MV-4-11 (cell line): ENCODE measurements around the gene CADM2.

Experiments used
- DNase-seq: peaks from one replicate; lab custom pipeline; 2025; lab: John Stamatoyannopoulos, UW

The CADM2 gene

DNA sequence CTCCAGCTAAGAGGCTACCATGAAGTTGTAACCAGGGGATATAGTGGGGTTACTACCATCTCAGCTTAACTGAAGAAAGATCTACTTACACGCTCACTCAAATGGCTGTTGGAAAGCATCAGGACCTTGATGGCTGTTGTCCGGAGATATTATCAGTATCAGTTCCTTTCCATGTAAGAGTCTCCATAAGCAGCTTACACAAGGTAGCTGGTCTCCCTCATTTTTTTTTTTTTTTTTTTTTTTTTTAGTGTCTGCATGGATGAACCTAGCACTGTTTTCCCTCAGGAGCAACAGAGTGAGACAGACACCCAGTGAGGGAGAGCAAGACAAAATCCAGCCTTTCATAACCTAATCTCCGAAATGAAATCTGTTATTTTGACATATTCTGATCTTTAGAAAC lies 230.9 kb downstream of the CADM2 start:
- DNase-seq, result no peak

DNA sequence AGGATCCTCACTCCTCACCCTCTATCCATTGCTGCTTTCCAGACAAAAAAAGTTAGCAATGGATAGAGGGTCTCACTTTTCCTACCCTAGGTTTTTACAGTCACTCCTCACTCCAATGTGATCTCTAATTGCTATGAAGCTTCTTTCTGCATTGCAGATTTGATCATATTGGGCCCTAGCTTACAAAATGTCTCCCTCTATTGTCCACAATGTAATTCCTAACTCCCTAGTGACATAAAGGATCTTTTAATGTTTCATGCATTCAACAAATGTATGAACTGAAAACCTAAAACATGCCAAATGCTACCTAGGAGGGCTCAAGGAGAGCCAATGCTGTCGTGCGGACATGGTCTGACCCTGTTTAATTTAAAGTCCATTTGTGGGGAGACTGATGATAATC lies 234.8 kb downstream of the CADM2 start:
- no peak for DNase-seq

DNA sequence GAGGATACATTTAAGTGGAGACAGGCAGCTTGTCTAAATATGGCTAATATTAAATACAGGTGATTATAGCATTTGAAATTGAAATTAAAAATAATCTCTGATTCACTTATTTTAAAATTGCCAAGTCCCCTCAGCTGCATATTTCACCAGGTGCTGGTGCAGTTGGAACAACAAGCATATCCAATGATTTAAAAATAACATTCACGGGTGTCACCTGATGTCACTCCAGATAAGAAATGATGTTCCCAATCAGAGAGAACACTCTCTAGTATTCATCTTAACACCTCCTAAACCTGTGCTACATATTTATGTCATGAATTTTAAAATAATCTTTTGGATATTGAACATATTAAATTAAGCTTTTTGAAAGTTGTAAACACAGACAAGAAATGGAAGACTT lies 249.9 kb downstream of the CADM2 start:
- DNase-seq, result no peak

DNA sequence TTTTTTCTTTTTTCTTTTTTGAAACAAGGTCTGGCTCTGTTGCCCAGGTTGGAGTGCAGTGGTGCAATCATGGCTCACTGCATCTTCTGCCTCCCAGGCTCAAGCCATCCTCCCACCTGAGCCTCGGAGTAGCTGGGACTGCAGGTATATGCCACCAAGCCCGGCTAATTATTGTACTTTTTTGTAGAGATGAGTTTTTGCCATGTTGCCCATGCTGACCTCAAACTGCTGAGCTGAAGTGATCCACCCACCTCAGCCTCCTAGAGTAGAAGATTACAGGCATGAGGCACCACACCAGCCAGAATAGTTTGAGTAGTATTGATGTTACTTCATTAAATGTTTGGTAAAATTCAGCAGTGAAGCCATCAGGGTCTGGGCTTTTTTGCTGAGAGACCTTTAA lies 251.8 kb downstream of the CADM2 start:
- DNase-seq, result no peak

DNA sequence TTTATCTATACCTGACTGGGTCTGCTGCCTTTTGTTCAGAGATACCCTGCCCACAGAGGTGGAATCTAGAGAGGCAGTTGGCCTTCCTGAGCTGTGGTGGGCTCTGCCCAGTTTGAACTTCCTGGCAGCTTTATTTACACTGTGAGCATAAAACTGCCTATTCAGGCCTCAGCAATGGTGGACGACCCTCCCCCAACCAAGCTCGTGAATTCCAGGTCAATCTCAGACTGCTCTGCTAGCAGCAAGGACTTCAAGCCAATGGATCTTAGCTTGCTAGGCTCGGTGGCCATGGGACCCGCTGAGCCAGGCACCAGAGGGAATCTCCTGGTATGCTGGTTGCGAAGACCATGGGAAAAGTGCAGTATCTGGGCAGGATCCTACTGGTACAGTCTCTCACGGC lies 270.2 kb downstream of the CADM2 start:
- DNase-seq, result no peak

DNA sequence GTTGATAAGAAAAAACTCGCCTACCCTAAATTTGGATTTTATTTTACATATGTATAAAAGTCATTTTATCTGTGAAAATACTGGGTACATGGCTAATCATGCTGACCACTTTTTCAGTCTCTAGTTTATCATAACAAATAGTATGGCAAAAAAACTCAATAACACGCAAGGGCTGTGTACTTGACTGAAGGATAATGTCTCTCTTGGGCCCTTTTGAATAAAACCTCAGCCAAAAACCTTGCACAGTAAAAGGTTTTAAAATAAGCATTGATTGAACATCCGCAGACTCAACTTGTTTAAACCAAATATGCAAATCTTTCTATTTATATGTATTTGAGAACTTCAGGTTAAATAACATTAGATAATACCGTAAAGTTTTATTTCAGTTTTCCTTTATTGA lies 285.3 kb downstream of the CADM2 start:
- DNase-seq, result no peak

DNA sequence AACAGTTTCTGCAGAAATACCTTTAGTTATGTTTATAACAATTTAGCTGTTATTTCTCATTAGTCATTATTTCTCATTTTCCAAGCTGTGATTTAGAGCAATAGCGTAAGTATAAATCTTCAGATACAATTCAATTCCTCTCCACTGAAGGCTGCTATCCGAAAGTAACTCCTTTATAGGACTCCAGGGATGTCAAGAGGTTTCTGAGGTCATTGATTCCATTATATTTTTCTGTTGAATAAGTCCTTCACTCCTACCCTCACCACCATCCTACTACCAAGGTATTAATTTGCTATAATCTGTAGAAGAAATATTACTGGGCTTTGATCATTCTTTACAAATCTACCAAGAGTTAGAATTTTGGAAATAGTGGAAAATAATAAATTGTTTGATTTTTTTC lies 285.7 kb downstream of the CADM2 start:
- DNase-seq, result no peak

DNA sequence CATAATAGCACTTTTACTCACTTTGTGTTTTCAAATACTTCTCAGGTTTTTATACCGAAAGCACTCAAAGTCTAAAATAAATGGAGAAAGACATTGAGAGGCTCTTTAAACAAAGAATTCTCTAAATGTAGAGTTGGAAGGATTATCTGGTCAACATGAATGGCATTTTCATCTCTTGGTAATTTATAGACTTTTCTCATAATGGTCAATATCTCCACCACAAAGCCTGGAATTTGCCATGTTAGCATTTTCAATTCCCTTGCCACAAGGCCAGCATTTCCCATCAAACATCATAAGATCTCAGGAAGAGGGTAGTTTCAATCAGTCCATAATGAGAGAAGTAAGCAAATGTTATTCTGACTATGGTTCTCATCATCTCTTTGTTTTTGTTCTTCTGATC lies 293.0 kb downstream of the CADM2 start:
- no peak for DNase-seq

DNA sequence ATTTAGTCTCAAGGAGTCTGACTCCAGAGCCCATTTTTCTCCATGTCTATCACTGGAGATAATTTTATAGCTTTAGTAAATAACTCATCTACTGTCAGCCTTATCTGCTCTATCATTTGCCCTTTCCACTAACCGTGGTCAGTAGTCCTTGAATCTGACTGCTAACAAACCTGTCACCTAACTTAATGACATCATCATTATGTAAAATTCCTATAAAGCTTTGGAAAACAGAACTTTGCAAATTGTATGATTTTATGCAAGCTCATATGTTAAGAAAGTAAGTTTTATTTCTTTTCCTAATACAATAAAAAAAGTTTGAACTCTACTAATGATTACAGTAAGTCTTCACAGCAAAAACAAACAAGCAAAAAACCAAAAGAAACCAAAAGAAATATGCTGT lies 293.9 kb downstream of the CADM2 start:
- DNase-seq, result no peak

DNA sequence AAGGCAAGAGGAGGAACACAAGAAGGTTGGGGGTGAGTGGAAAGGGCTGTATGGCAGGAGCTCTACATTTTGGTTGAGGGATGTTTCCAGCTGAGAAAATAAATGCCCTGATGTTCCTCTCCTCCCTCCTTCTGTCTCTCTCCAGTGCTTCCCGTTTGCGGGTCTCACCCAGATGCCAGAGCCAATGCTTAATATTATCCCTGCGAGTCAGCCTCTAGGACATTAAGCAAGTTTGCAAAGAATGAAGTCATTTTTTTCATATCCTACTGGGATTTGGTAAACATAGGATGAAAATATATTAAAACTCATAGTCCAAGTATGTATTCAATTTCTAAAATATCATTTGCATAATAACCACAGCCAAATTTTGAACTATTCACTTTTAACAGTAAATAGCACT lies 295.9 kb downstream of the CADM2 start:
- no peak for DNase-seq

DNA sequence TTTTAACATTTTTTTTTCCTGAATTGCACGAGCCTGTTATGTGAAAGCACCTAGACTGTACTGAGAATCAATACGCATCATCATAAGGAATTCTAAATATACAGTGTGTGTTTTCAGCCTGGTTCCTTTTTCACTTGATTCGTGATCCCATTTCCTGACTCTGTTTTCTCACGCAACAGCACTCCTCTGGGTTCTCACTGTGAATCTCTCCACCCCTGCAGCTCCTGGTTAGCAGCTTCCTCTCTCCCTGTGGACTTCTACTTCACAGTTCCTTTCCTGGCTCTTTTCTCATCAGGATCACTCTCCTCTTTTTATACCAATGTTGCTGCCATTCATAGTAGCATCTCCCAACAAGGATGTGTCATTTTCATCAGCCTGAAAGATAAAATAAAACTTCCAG lies 297.2 kb downstream of the CADM2 start:
- DNase-seq, result no peak

DNA sequence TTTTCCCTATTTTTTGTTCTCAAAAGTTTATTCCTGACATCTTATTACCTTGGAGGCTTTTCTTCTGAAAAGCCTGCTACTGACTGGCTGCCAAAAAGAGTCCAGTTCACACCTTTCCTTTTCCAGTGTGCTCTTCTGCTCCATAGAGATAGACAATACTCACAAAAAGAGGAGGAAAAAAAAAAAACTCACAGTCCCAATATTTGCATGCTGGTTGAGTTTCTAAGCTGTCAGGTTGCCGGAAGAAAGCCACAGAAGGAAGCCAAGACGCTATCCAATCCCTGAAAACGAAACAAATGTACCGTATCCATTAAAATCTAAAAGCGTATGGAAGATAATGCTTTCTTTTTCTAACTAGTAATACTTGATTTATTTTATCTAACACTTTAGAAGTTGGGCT lies 299.5 kb downstream of the CADM2 start:
- DNase-seq, result no peak

DNA sequence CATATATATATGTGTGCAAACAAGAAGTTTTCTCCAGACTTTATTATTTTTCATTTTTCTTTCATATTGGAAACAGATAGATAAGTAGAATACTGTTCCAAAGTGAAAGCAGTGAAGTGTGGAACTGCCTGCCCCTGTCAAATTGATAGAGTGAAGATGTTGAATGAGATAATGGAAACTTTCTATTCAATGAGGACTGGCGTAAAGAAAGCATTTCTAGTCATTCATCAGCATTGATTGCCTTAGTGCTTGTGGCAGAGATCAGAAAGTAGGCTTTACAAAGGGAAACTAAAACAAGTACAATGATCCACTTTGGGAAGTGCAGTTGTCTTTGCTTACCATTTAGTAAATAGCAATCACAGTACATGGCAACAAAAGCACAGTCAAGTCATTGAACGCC lies 300.0 kb downstream of the CADM2 start:
- DNase-seq, result no peak

DNA sequence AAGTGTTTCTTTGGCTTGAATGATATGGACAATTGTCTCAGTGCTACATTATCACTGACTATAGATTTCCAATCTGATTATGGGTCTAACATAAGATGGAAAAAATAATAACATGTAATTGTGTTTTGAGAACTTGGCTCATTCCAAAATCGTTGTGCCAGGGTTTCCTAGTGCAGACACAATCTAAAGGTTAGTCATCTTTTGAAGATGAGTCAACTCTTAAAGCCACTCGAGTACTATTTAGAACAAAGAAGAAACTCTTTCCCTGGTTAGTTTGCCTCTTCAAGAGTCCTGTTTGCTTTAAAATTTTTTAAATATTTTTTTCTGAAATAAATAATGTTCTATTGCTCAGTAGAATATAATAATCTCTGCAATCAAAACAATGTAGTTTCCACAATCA lies 301.0 kb downstream of the CADM2 start:
- no peak for DNase-seq

DNA sequence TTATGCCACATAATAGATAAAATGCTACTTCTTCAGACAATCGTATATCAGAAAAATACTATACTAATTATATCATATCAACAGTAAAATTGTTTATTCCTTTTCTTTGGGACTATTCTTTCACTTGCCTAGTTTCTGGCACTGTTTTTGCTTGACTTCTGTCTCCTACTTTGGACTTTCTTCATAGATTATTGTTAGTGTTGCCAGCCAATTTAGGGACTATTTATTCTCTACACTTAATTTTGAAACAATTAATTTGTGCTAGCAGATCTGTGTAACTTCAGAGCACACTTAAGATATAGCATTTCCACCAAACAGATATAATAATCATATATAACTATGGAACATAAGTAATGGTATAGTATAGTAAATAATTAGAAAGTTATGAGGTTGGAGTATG lies 305.6 kb downstream of the CADM2 start:
- no peak for DNase-seq

DNA sequence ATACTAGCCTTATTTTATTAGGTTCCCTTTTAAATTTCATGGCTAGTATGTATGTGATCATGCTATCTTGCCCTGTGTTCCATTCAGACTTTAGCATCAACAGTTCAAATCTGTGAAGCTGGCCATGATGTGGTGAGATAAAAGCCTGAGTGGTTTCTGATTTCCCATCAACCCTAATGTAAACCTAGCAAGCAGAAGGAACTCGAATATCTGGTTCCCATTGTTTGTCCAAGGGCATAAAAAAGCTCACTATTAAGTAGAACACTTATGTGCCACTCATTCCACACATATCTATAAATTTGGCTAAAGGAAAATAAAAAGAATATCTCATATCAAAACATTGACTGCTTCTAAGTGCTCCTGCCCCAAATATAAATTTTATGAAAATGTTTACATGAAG lies 311.7 kb downstream of the CADM2 start:
- DNase-seq, result no peak

DNA sequence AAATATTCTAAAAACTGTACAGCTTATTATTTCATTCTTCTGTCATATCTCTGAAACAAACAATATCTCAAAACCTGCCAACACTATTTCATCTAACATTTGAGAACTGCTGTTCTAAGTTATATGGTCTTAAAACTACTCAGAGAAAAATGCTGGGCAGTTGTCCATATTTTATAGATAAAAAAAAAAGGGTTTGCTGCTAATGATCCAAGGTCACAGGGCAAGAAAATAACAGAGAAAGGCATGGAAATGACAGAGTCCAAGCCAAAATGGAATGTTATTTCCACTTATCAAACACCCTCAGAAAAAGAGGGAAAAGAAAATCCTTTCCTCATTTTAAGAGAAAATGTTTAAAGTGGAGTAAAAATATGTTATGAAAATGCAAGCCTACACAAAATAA lies 313.1 kb downstream of the CADM2 start:
- no peak for DNase-seq

DNA sequence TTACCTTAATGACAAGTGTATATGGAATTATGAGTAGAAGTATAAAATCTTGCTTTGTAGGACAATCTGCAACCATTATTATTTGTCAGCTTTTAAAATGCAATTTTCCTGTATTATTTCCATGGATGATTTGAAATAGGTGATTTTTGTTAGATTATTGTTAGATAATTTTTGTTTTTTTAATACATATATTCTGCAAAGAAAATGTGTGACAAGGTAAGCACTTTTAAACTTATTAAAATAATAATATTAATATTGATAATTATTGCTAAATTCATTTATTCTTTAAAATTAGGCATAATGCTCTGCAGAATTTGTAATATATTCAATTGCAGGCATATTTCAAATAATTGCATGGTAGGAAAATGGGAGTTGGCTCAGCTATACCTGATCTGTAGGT lies 329.5 kb downstream of the CADM2 start:
- no peak for DNase-seq

DNA sequence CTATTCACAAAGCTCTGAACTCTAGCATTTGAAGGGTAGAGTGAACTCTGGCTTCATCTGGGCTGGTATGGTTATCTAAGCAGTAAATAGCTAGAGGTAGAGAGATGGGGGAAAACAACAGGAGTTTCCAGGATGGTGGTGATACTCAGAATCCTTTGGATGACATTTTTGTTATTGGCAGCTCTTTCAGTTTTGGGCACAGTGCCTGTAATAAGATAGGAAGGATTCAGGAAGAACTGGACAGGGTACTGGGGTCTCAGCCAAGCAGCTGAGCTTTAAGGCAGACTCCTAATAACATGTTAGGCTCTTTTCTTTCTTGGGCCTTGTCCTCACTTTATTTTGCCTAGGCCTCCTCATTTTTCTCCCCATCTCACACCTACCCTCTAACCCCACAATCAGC lies 338.5 kb downstream of the CADM2 start:
- DNase-seq, result no peak

DNA sequence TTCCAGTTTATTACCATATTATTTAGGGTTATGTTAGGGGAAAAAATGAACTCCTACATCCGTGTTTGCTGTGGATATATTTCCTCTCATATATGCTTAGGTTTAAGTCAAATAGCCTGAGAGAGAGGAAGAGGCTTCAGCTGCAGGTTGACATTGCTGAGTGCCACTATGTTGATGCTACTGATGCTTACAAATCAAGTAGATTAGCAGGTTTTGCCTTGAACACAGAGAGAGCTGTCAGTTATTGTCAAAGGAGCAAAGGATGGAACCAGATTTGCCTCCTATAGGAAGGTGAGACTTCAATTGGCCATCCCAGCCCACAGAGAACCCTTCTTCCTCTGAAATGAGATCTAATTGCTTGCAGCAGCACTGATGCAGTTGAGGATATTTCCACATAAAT lies 339.2 kb downstream of the CADM2 start:
- DNase-seq, result no peak

DNA sequence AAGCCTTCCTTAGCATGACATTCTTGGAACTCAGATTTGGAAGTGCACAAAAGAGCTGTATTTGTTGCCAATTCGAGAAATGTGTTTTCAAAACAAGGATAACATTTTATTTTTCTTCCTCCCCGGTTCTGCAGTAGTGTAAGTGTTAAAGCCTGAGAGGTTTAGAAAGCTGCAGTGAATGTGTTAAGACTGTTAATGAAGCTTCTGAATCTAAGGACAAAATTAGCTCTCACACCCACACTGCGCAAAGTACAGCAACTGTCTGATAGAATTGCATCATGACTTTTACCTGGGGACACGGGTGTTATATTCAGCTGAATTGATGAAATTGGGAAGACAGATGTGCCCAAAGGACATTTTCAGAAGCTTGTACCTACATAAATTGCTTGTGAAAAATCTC lies 344.4 kb downstream of the CADM2 start:
- DNase-seq, result no peak

DNA sequence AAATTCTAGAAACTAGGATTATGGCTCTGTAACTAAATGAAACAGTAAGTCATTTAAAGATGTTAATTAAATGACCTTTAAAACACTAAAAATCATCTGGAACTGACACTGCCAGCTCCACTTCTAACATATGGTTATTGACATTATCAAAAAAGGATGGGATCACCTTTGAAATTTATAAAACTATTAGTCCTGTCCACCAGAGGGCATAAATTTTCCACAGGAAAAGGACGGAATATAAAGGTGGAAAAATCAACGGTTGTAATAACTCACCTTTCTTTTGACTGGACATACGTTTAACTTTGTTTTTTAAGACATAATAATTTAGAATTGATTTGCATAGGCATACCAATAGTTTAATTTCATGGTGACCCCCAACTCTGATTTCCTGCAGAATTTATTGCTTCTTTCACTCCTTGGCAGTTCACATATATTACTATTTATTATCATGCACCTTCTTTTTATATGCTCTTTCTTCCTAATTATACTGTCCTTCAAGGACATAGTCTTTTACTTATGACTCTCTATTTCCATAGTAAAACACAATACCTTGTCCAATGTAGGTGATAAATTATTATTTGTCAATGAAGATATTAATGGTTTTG lies 345.7 kb downstream of the CADM2 start:
- no peak for DNase-seq

DNA sequence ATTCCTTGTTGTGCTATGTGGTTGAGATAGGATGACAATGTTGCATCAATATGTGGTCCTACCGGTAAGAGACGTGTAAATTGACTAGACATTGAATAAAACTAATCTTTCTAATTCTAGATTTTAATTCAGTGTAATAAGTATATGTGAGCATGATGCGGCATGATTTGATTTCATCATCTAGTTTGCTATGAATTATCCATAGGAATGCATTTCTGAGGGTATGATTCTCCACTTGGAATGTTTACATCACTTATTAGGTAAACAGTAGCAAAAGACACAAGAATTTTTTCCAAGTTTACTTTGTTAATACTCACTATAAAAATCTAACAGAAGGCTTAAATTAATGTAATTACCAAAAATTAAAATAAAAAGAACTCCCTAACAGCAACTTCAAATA lies 353.5 kb downstream of the CADM2 start:
- no peak for DNase-seq

DNA sequence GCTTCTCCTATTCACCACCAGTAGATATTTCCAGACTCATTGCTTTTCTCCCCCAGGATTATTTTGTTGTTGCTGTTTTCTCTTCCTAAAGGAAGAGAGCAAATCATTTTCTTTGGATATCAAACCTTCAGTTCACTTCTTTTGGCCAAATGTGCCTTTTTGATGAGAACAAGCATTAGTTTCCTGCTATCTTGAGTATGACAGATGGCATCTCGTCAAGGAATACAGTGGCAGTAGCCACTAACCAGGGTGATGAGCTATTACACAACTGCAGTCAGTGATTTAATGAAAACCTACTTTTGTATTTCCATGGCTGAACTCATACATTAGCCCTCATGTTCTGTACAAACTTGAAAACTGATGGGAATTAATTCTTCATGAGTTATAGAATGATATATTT lies 354.6 kb downstream of the CADM2 start:
- no peak for DNase-seq

DNA sequence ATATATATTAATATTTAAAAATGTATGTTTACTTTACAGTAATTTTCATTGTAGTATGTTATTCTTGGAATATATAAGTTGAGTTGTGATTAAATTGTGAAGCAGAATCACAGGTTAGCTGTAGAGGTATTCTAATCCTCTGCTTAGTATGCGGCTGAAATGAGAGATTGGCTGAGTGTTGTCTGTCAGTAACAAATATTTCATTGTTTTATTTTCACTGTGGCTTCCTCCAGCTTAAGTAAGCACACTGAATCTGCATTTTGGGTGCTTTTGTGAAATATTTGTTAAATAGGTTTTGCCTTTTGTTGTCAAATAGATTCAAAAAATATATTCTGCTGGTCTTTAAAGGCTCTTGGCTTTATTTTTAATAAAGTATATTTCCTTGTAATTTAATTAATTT lies 357.5 kb downstream of the CADM2 start:
- no peak for DNase-seq
